Measurements from ENCODE around the gene ANKFN1.

ANKFN1 gene

DNA sequence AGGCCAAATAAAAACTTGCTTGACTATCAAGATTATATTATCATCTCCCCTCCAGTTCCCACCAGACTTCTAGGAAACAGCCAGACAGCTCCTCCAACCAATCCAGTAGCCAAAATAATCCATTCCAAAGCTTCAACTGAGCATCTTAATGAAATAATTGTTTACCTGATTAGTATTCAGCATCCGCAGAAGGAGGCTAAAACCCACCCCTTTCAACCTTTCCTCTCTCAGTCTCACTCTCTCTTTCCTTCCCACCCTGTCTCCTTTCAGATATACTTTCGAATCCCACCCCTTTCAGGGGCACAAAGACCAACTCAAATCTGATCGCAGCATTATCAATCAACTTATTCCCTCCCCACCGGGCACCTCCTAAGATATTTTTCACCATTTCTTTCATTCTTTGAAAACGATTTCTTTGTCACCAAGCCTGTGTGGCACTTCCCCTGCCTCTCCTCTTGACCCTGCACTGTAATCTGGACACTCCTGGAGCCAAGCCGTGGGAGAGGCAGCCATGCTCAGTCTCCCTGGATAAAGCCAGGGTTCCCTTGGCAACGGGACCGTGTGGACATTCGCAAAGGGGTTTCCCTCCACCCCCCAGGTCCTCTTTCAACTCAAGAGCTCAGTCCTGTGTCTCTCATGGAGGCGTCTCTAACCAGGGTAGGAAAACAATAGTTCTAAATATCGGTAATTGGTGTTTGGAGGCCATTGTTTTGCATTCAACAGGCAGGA is at the start of gene ANKFN1:
ANKFN1 (plus strand) TSS at position 602 of the 729 bp plus-strand sequence. CDS start 59,193 bp downstream, outside the sequence.
- Histone ChIP-seq H3K79me2 (ENCODE audit: insufficient read depth, low read length) (no peaks in the 10 kb centered on the region), H3K9me2 (replicated peaks; ENCODE audit: insufficient read depth, low read length) (no peaks in the 10 kb centered on the region), H3K27ac (ENCODE audit: low read depth, low read length) (no peak within 1 kb of the TSS), H2AFZ (ENCODE audit: low read depth, low read length, severe bottlenecking) (no peak within 1 kb of the TSS), H3K27me3 (ENCODE audit: low read length) (no peaks in the 10 kb centered on the region), H3F3A (ENCODE audit: insufficient read depth) (no peaks in the 10 kb centered on the region), H3K4me3 (ENCODE audit: insufficient read depth, low read length, poor library complexity, severe bottlenecking) (no peak within 1 kb of the TSS), H3K36me3 (ENCODE audit: low read length) (no peaks in the 10 kb centered on the region), H3K9me3 (ENCODE audit: insufficient read depth, low read length) (no peaks in the 10 kb centered on the region), H3K4me2 (ENCODE audit: low read depth, low read length, poor library complexity, severe bottlenecking) (no peak within 1 kb of the TSS), H3K9ac (ENCODE audit: low read length) (no peak within 1 kb of the TSS), H4K20me1 (ENCODE audit: low read depth, low read length) (no peaks in the 10 kb centered on the region)
- no peak for TF ChIP-seq EZH2phosphoT487 (conservative IDR thresholded peaks at IDR 0.05; ENCODE audit: low read length)
- TF ChIP-seq, protein P1, sequence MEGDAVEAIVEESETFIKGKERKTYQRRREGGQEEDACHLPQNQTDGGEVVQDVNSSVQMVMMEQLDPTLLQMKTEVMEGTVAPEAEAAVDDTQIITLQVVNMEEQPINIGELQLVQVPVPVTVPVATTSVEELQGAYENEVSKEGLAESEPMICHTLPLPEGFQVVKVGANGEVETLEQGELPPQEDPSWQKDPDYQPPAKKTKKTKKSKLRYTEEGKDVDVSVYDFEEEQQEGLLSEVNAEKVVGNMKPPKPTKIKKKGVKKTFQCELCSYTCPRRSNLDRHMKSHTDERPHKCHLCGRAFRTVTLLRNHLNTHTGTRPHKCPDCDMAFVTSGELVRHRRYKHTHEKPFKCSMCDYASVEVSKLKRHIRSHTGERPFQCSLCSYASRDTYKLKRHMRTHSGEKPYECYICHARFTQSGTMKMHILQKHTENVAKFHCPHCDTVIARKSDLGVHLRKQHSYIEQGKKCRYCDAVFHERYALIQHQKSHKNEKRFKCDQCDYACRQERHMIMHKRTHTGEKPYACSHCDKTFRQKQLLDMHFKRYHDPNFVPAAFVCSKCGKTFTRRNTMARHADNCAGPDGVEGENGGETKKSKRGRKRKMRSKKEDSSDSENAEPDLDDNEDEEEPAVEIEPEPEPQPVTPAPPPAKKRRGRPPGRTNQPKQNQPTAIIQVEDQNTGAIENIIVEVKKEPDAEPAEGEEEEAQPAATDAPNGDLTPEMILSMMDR (IDR thresholded peaks at IDR 0.05; ENCODE audit: insufficient read depth, low read length, poor library complexity, severe bottlenecking), result no peak

- H3K79me2 ChIP-seq (ENCODE audit: insufficient read depth, low read length), result no peaks in the 10 kb centered on the region
- H3K4me3 ChIP-seq (ENCODE audit: insufficient read depth, low read length, poor library complexity, severe bottlenecking), result no peak overlapping the region
- no peak for TF ChIP-seq EZH2phosphoT487 (conservative IDR thresholded peaks at IDR 0.05; ENCODE audit: low read length)
- TF ChIP-seq, protein P1 (IDR thresholded peaks at IDR 0.05; ENCODE audit: insufficient read depth, low read length, poor library complexity, severe bottlenecking), result no peak
- H3K27me3 ChIP-seq (ENCODE audit: low read length), result no peaks in the 10 kb centered on the region
- no peak overlapping the region for H3K4me2 ChIP-seq (ENCODE audit: low read depth, low read length, poor library complexity, severe bottlenecking)
- no peaks in the 10 kb centered on the region for H3F3A ChIP-seq (ENCODE audit: insufficient read depth)
- no peaks in the 10 kb centered on the region for H4K20me1 ChIP-seq (ENCODE audit: low read depth, low read length)
- H3K9me3 ChIP-seq (ENCODE audit: insufficient read depth, low read length), result no peaks in the 10 kb centered on the region
- no peaks in the 10 kb centered on the region for H3K9me2 ChIP-seq (replicated peaks; ENCODE audit: insufficient read depth, low read length)
- no peak overlapping the region for H2AFZ ChIP-seq (ENCODE audit: low read depth, low read length, severe bottlenecking)
- no peaks in the 10 kb centered on the region for H3K36me3 ChIP-seq (ENCODE audit: low read length)
- no peak overlapping the region for H3K27ac ChIP-seq (ENCODE audit: low read depth, low read length)
- no peak overlapping the region for H3K9ac ChIP-seq (ENCODE audit: low read length)
Observed at GRCh38 chr17:56108811-56109284, 44.4 kb upstream of the ANKFN1 start.

DNA sequence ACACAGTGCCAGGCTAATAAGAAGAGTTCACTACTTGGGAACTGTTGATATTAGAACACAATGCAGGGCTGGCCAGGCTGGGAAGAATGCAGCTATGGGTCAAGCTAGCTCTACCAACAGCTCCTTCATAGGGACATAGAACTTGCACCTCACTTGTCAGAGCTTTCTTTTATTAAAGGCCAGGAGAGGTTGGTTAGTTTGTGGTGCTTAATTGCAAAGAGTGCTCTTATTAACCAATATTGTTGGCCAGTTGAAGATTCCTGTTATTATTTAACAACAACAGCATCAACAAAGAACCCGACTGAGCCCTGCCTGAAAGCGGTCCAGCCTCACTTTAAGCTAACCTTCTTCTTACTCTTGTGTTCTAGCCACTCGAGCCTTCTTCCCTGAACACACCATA is 43.4 kb upstream of the ANKFN1 start:
- no peaks in the 10 kb centered on the region for H3K79me2 ChIP-seq (ENCODE audit: insufficient read depth, low read length)
- H3K27me3 ChIP-seq (ENCODE audit: low read length), result no peaks in the 10 kb centered on the region
- H3K9me3 ChIP-seq (ENCODE audit: insufficient read depth, low read length), result no peaks in the 10 kb centered on the region
- no peak overlapping the region for H3K9ac ChIP-seq (ENCODE audit: low read length)
- H3F3A ChIP-seq (ENCODE audit: insufficient read depth), result no peaks in the 10 kb centered on the region
- no peaks in the 10 kb centered on the region for H3K9me2 ChIP-seq (replicated peaks; ENCODE audit: insufficient read depth, low read length)
- no peaks in the 10 kb centered on the region for H4K20me1 ChIP-seq (ENCODE audit: low read depth, low read length)
- H2AFZ ChIP-seq (ENCODE audit: low read depth, low read length, severe bottlenecking), result no peak overlapping the region
- no peak overlapping the region for H3K27ac ChIP-seq (ENCODE audit: low read depth, low read length)
- TF ChIP-seq EZH2phosphoT487 (conservative IDR thresholded peaks at IDR 0.05; ENCODE audit: low read length), result no peak
- TF ChIP-seq, protein P1 (IDR thresholded peaks at IDR 0.05; ENCODE audit: insufficient read depth, low read length, poor library complexity, severe bottlenecking), result no peak
- H3K36me3 ChIP-seq (ENCODE audit: low read length), result no peaks in the 10 kb centered on the region
- H3K4me2 ChIP-seq (ENCODE audit: low read depth, low read length, poor library complexity, severe bottlenecking), result no peak overlapping the region
- no peak overlapping the region for H3K4me3 ChIP-seq (ENCODE audit: insufficient read depth, low read length, poor library complexity, severe bottlenecking)

Data from SU-DHL-6 (cell line).